Nephron (organoid): ENCODE measurements around the gene AKNA.

Experiments used
- H3K27ac Mint-ChIP-seq, 3 experiments: 2 replicates each; pipeline ENCODE4 v1.8.0; 2020; ENCODE audit warnings: mixed read lengths in 3 of 3, mild to moderate bottlenecking in 2 of 3, moderate library complexity in 1 of 3
- H3K27me3 Mint-ChIP-seq: 2 replicates; pipeline ENCODE4 v1.8.0; 2021; ENCODE audit warnings: low read depth, mild to moderate bottlenecking, moderate library complexity, mixed read lengths
- H3K36me3 Mint-ChIP-seq: 2 replicates; pipeline ENCODE4 v1.8.0; 2020; ENCODE audit warnings: low read depth, mixed read lengths
- H3K4me1 Mint-ChIP-seq: 2 replicates; pipeline ENCODE4 v1.8.0; 2020; ENCODE audit warnings: mixed read lengths
- H3K4me3 Mint-ChIP-seq, 3 experiments: 2 replicates each; pipeline ENCODE4 v1.8.0; 2020; ENCODE audit warnings: mild to moderate bottlenecking in 3 of 3, mixed read lengths in 3 of 3, moderate library complexity in 2 of 3
- H3K9me3 Mint-ChIP-seq: 2 replicates; pipeline ENCODE4 v1.8.0; 2020; ENCODE audit warnings: mixed read lengths
- TF ChIP-seq, protein P1 (sequence below), 3 experiments: fragments of 200-600 bp; sonication (generic); IDR thresholded peaks; one replicate each; pipeline ENCODE4 v1.5.0; 2021; ENCODE audit warnings: antibody characterized with exemption in 3 of 3; ENCODE audit not compliant: unreplicated experiment in 3 of 3

Gene AKNA

GRCh38 chr9:114376586-114377445, 11.0 kb downstream of the AKNA start:
- H3K4me3 Mint-ChIP-seq: no peak overlapping the region
- no peak overlapping the region for H3K27ac Mint-ChIP-seq
- H3K36me3 Mint-ChIP-seq: peaks cover 21% of the 10 kb centered on the region
- TF ChIP-seq, protein P1, sequence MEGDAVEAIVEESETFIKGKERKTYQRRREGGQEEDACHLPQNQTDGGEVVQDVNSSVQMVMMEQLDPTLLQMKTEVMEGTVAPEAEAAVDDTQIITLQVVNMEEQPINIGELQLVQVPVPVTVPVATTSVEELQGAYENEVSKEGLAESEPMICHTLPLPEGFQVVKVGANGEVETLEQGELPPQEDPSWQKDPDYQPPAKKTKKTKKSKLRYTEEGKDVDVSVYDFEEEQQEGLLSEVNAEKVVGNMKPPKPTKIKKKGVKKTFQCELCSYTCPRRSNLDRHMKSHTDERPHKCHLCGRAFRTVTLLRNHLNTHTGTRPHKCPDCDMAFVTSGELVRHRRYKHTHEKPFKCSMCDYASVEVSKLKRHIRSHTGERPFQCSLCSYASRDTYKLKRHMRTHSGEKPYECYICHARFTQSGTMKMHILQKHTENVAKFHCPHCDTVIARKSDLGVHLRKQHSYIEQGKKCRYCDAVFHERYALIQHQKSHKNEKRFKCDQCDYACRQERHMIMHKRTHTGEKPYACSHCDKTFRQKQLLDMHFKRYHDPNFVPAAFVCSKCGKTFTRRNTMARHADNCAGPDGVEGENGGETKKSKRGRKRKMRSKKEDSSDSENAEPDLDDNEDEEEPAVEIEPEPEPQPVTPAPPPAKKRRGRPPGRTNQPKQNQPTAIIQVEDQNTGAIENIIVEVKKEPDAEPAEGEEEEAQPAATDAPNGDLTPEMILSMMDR (IDR thresholded peaks at IDR 0.05; ENCODE audit: unreplicated experiment in 3 of 3): no peak
- no peaks in the 10 kb centered on the region for H3K27me3 Mint-ChIP-seq
- H3K4me1 Mint-ChIP-seq: no peaks in the 10 kb centered on the region
- no peaks in the 10 kb centered on the region for H3K9me3 Mint-ChIP-seq

DNA sequence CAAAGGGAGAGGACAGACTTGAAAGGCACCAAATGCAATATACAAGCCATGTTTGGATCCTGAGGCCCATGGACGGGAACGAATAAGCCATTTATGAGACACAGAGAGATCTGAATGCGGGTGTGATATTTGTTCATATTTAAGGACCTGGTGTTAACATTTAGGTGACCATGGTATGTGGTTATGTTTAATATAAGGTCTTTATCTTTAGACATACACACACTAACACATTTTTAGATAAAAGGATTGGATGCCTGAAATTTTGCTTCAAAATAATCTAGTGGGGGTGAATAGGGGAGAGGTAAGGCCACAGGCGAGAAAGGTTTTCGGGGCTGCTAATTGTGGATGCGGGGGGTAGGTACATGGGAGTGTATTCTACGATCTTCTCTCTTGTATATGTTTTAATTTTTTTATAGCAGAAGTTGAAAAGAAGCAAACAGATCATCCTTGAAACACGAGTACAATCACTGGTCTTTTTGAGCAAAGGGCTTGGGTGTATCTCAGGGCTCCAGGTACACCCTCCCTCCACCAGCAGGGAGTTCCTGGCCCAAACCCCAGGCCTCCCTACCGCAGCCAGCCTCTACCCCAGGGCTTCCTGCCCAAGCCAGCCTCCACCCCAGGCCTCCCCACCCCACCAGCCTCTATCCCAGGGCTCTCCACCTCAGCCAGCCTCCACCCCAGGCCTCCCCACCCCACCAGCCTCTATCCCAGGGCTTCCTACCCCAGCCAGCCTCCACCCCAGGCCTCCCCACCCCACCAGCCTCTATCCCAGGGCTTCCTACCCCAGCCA, 12.2 kb downstream of the AKNA start:
- Mint-ChIP-seq H3K27me3 (no peaks in the 10 kb centered on the region), H3K27ac (no peak overlapping the region), H3K9me3 (no peaks in the 10 kb centered on the region), H3K36me3 (peaks cover 21% of the 10 kb centered on the region), H3K4me1 (no peaks in the 10 kb centered on the region), H3K4me3 (no peak overlapping the region)
- TF ChIP-seq, protein P1 (IDR thresholded peaks at IDR 0.05; ENCODE audit: unreplicated experiment in 3 of 3): no peak

DNA sequence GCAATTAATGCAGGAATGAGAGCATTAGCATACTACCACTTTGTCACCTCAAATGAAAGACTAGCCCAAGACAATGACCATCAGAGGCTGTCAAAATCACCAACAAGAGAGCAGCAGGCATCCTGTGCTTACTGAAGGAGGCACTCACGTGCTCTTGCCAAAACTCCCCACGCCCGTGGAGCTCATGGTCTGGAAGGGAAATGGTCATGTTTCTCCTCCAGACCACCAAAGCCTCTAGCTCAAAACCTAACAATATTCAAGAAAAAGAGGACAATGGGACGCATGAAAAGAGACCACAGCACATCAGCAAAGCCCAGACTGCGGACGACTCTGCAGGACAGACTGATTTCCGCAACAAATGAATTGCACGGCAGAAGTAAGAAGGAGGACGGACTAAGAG, 12.8 kb downstream of the AKNA start:
- Mint-ChIP-seq H3K4me1 (no peaks in the 10 kb centered on the region), H3K36me3 (peaks cover 17% of the 10 kb centered on the region), H3K4me3 (no peak overlapping the region), H3K27ac (no peak overlapping the region), H3K9me3 (no peaks in the 10 kb centered on the region), H3K27me3 (no peaks in the 10 kb centered on the region)
- TF ChIP-seq, protein P1 (IDR thresholded peaks at IDR 0.05; ENCODE audit: unreplicated experiment in 3 of 3): no peak

DNA sequence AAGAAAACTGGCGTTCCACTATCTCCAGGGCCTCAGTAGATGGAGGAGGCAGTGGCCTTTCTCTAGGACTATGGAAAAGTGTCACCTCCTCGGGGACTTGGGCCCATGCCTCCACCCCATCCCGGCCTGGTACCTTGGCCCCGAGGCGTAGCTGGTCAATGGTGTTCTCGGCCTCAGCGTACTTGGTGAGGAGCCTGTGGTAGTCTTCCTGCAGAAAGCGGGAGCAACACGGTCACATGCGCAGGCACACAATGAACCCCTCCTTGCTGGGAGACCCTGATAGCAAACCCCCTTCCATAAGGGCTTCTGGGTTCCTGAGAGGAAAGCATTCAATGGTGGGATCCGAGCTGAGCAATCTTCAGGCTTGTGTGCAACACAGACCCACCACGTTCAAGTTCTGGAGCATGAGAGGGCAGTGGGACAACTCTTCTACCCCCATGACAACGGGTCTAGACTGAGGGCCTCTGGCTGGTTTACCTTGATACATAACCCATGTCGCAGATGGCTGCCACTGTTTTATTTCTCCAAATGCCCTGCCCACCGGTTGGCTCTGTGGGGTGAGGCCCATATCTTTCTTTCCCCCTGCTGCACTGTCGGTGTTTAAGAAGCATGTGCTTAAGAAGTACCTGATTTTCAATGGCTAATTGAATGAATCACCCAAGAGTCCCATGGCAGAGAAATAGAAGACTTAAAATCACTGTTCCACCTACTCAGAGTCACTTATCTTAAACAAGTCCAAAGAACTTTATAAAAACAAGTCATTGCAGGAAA, 13.6 kb downstream of the AKNA start:
- no peak overlapping the region for H3K27ac Mint-ChIP-seq
- H3K4me3 Mint-ChIP-seq: no peak overlapping the region
- no peaks in the 10 kb centered on the region for H3K9me3 Mint-ChIP-seq
- no peaks in the 10 kb centered on the region for H3K4me1 Mint-ChIP-seq
- TF ChIP-seq, protein P1 (IDR thresholded peaks at IDR 0.05; ENCODE audit: unreplicated experiment in 3 of 3): no peak
- no peaks in the 10 kb centered on the region for H3K27me3 Mint-ChIP-seq
- peaks cover 21% of the 10 kb centered on the region for H3K36me3 Mint-ChIP-seq

DNA sequence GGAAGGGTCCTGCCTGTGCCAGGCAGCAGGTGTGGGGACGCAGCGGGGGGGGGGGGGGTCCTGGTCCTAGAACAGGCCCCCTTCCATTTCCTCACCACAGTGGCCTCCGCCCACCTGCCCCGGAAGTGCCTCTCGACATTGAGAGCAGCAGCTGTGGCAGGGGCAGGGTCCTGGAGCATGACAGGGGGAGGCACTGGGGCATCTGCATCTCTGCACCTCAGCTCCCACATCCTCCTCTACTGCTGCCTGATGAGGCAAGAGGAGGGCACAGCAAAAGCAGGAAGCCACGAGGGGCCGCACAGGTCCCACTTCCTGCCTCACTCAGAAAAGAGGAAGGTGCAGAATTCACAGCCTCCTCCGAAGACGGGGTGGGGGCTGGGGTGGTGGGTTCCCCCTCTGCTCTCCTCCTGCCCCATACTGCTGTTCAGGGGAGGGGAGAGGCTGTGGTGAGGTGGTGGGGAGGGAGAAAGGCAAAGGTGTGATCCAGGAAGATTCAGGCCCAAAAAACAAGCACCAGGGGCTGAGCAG, 14.8 kb downstream of the AKNA start:
- Mint-ChIP-seq H3K27me3 (no peaks in the 10 kb centered on the region), H3K4me3 (no peak overlapping the region), H3K4me1 (no peaks in the 10 kb centered on the region), H3K36me3 (peaks cover 14% of the 10 kb centered on the region), H3K27ac (no peak overlapping the region), H3K9me3 (no peaks in the 10 kb centered on the region)
- TF ChIP-seq, protein P1 (IDR thresholded peaks at IDR 0.05; ENCODE audit: unreplicated experiment in 3 of 3): no peak
